H1 (cell line): ENCODE measurements around the gene STARD13. TPM values are rescaled to one million over a fixed set of nuclear protein-coding genes. Genes with fewer than 3 reads are reported as not detected.

ENCODE experiments used
- CTCF ChIA-PET: fragments of 300-600 bp; sonication (Branson Sonifier 250); formaldehyde crosslinking; loops from one replicate; lab custom pipeline; 2021; ENCODE audit not compliant: partially characterized antibody; lab: Charles Lee
- POLR2A ChIA-PET: fragments of 300-600 bp; sonication (Branson Sonifier 250); formaldehyde crosslinking; loops from one replicate; lab custom pipeline; 2021; ENCODE audit warnings: inconsistent platforms; ENCODE audit not compliant: partially characterized antibody; lab: Charles Lee
- DNase-seq, 2 experiments: peaks; one replicate each; pipeline versions ENCODE4 v3.0.0 to v3.0.0-alpha.2; 2010 to 2022; ENCODE audit warnings: low spot score in 2 of 2, low read depth in 1 of 2, mixed read lengths in 1 of 2
- FAIRE-seq: peaks from 2 replicates; lab custom pipeline; 2011; peaks lifted over from hg19 to GRCh38; lab: Jason Lieb, UNC
- H2AFZ ChIP-seq: 2 replicates; pipeline ENCODE4 v1.8.1; 2012; ENCODE audit warnings: low read length, inconsistent platforms
- H2AK5ac ChIP-seq: 2 replicates; pipeline ENCODE4 v1.6.1; 2013; ENCODE audit warnings: low read depth, low read length
- H2BK120ac ChIP-seq: replicated peaks from 2 replicates; pipeline ENCODE3; 2013; ENCODE audit warnings: low read depth, low read length, inconsistent platforms
- H2BK12ac ChIP-seq: 2 replicates; pipeline ENCODE4 v1.6.1; 2013; ENCODE audit warnings: low read depth, low read length
- H2BK15ac ChIP-seq: 2 replicates; pipeline ENCODE4 v1.6.1; 2013; ENCODE audit warnings: low read length
- H2BK20ac ChIP-seq: 2 replicates; pipeline ENCODE4 v1.6.1; 2013; ENCODE audit warnings: low read length
- H2BK5ac ChIP-seq: 2 replicates; pipeline ENCODE4 v1.6.1; 2013; ENCODE audit warnings: low read depth, low read length
- H3K14ac ChIP-seq: 2 replicates; pipeline ENCODE4 v1.6.1; 2013; ENCODE audit warnings: inconsistent platforms; ENCODE audit not compliant: insufficient read length
- H3K18ac ChIP-seq: 2 replicates; pipeline ENCODE4 v1.6.1; 2013; ENCODE audit warnings: low read length; ENCODE audit errors: extremely low read depth
- H3K23ac ChIP-seq: 2 replicates; pipeline ENCODE4 v1.6.1; 2013; ENCODE audit warnings: inconsistent platforms; ENCODE audit not compliant: insufficient read length
- H3K23me2 ChIP-seq: 2 replicates; pipeline ENCODE4 v1.6.1; 2013; ENCODE audit warnings: low read depth, low read length
- H3K27ac ChIP-seq: 2 replicates; pipeline ENCODE4 v1.6.1; 2011; ENCODE audit warnings: low read depth, low read length, inconsistent platforms
- H3K27me3 ChIP-seq, 4 experiments: replicated peaks in 1 of 4; 1 replicate in 1 of 4; 2 replicates in 3 of 4; pipeline versions ENCODE4 v1.6.1 to v1.8.1; 2011 to 2013; ENCODE audit warnings: low read length in 3 of 4, mild to moderate bottlenecking in 3 of 4, inconsistent platforms in 2 of 4, mixed read lengths in 2 of 4, moderate library complexity in 1 of 4; ENCODE audit not compliant: control insufficient read depth in 3 of 4, insufficient read depth in 3 of 4; ENCODE audit errors: extremely low read depth in 1 of 4
- H3K36me3 ChIP-seq, 4 experiments: 2 replicates each; pipeline versions ENCODE4 v1.6.1 to v1.8.1; 2011 to 2013; ENCODE audit warnings: mild to moderate bottlenecking in 4 of 4, low read length in 3 of 4, moderate library complexity in 2 of 4, control low read depth in 1 of 4, inconsistent platforms in 1 of 4; ENCODE audit not compliant: insufficient read depth in 4 of 4, control insufficient read depth in 2 of 4
- H3K4ac ChIP-seq: replicated peaks from 2 replicates; pipeline ENCODE3; 2013; ENCODE audit warnings: low read length, low read depth, mixed read lengths, inconsistent platforms; ENCODE audit not compliant: insufficient read length
- H3K4me1 ChIP-seq, 4 experiments: replicated peaks in 1 of 4; 1 replicate in 1 of 4; 2 replicates in 3 of 4; pipeline versions ENCODE4 v1.6.1 to v1.8.1; 2011 to 2013; ENCODE audit warnings: low read length in 3 of 4, inconsistent platforms in 2 of 4, mixed read lengths in 1 of 4; ENCODE audit not compliant: insufficient read depth in 4 of 4, control insufficient read depth in 3 of 4
- H3K4me2 ChIP-seq, 2 experiments: 2 replicates each; pipeline versions ENCODE4 v1.6.1 to v1.8.1; 2011 to 2013; ENCODE audit warnings: low read depth in 2 of 2, low read length in 2 of 2, control low read depth in 1 of 2, inconsistent platforms in 1 of 2, mild to moderate bottlenecking in 1 of 2; ENCODE audit not compliant: insufficient read depth in 1 of 2
- H3K4me3 ChIP-seq, 4 experiments: fragments of 200-600, 300-600 bp in 1 of 4; sonication (generic), shearing (Covaris generic), sonication (Bioruptor Twin) in 1 of 4; 2 replicates each; pipeline versions ENCODE4 v1.5.1 to v1.8.1; 2011 to 2016; ENCODE audit warnings: low read length in 4 of 4, low read depth in 3 of 4, control low read depth in 2 of 4, inconsistent platforms in 2 of 4, mild to moderate bottlenecking in 2 of 4, mixed read lengths in 1 of 4, moderate library complexity in 1 of 4; ENCODE audit not compliant: insufficient read depth in 2 of 4; ENCODE audit errors: extremely low read depth in 1 of 4
- H3K56ac ChIP-seq: replicated peaks from 2 replicates; pipeline ENCODE3; 2013; ENCODE audit warnings: low read depth, mild to moderate bottlenecking, mixed read lengths, low read length, inconsistent platforms; ENCODE audit not compliant: insufficient read length
- H3K79me1 ChIP-seq: 2 replicates; pipeline ENCODE4 v1.6.1; 2013; ENCODE audit warnings: low read depth, low read length, control low read depth
- H3K79me2 ChIP-seq, 2 experiments: 2 replicates each; pipeline versions ENCODE4 v1.6.1 to v1.8.1; 2012 to 2013; ENCODE audit warnings: low read length in 2 of 2, mild to moderate bottlenecking in 2 of 2, inconsistent platforms in 1 of 2; ENCODE audit not compliant: insufficient read depth in 2 of 2, control insufficient read depth in 1 of 2
- H3K9ac ChIP-seq, 4 experiments: replicated peaks in 1 of 4; 1 replicate in 1 of 4; 2 replicates in 3 of 4; pipeline versions ENCODE4 v1.6.1 to v1.8.1; 2011 to 2013; ENCODE audit warnings: low read depth in 3 of 4, low read length in 3 of 4, control low read depth in 2 of 4, mild to moderate bottlenecking in 2 of 4, moderate library complexity in 2 of 4, inconsistent platforms in 1 of 4; ENCODE audit errors: extremely low read depth in 1 of 4
- H3K9me3 ChIP-seq, 2 experiments: 2 replicates each; pipeline versions ENCODE4 v1.6.1 to v1.8.1; 2012 to 2013; ENCODE audit warnings: mild to moderate bottlenecking in 2 of 2, moderate library complexity in 2 of 2, control low read depth in 1 of 2, inconsistent platforms in 1 of 2, low read depth in 1 of 2, low read length in 1 of 2, mixed read lengths in 1 of 2; ENCODE audit not compliant: insufficient read depth in 2 of 2
- H4K20me1 ChIP-seq, 2 experiments: replicated peaks in 1 of 2; 2 replicates each; pipeline versions ENCODE3 to v1.8.1; 2011 to 2013; ENCODE audit warnings: inconsistent platforms in 2 of 2, low read length in 2 of 2, mild to moderate bottlenecking in 1 of 2; ENCODE audit not compliant: insufficient read depth in 2 of 2, control insufficient read depth in 1 of 2
- H4K5ac ChIP-seq: 2 replicates; pipeline ENCODE4 v1.6.1; 2013; ENCODE audit warnings: low read length, low read depth, mixed read lengths, inconsistent platforms; ENCODE audit not compliant: insufficient read length
- H4K8ac ChIP-seq: 2 replicates; pipeline ENCODE4 v1.8.0; 2013; ENCODE audit warnings: mild to moderate bottlenecking, moderate library complexity, low read length, inconsistent platforms; ENCODE audit not compliant: insufficient read depth; ENCODE audit errors: extremely low read depth
- H4K91ac ChIP-seq: replicated peaks from 2 replicates; pipeline ENCODE3; 2013; ENCODE audit warnings: low read length, mixed read lengths, inconsistent platforms; ENCODE audit not compliant: insufficient read length
- RFX5 ChIP-seq: IDR thresholded peaks from 2 replicates; pipeline ENCODE4 v1.6.1; 2011; ENCODE audit warnings: low read depth, low read length, improper control_type of control experiment, borderline replicate concordance
- WGBS, 2 experiments: shearing (Covaris generic) in 1 of 2; methylation state at CpG; one replicate each; pipeline versions ENCODE4 v1.1.6 to v1.1.7; 2013 to 2015; ENCODE audit warnings: low lambda C conversion rate in 2 of 2, mixed read lengths in 2 of 2, inconsistent platforms in 1 of 2, low coverage in 1 of 2, missing lambda C conversion rate in 1 of 2; ENCODE audit not compliant: insufficient replicate concordance in 2 of 2, insufficient coverage in 1 of 2, insufficient read length in 1 of 2; ENCODE audit errors: extremely low coverage in 1 of 2, missing lambda C conversion rate in 1 of 2; 5-methylcytosine and 5-hydroxymethylcytosine counted together
- polyA plus RNA-seq, 7 experiments: library from polyadenylated mRNA; depleted of rRNA in 3 of 7; stranded (reverse) in 5 of 7; unstranded in 2 of 7; fragments of >200 nt in 5 of 7; fragments of 200-250 nt in 2 of 7; gene quantifications; 1 replicate in 5 of 7; 2 replicates in 1 of 7; 4 replicates in 1 of 7; pipeline versions ENCODE4 v1.2.1 to v1.2.3, GENCODE V29; 2011 to 2013; ENCODE audit warnings: missing spikeins in 2 of 7, mixed read lengths in 2 of 7
- total RNA-seq: library from RNA; stranded (reverse); fragmentation: NEBNext Ultra II Directional; extraction: Animal tissue kit (Norgen Biotek cat#: 25700); gene quantifications from 2 replicates; pipeline ENCODE4 v1.2.1, GENCODE V29; 2021

Gene STARD13
- total and polyA plus RNA-seq, 2 of the 8 experiments (the other 6 are each of a cell fraction or from before 2014, with no cell fraction given), result 0.82 to 2.9 TPM

DNA sequence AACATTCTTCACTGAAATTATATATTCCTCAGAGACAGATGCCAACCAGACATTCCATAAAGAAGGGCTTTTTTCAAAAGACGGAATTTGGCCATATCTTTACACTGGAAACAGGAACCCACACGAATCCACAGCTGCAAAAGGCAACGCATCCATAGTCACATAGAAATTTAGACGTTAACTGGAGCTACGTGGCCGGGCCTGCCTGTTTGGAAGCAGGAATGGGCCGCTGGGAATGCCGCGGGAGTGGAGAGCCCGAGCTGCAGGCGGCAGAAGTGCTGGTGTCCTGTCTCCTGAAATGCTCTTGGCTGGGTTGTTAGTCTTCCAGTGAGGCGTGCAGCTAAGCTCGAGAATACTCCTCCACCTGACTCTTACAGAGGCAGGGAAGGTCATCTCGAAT is 147.1 kb downstream of the STARD13 start:
- no peak overlapping the region for H4K8ac ChIP-seq
- FAIRE-seq (no peak), DNase-seq (no peak)
- no peaks in the 10 kb centered on the region for H3K9me3 ChIP-seq
- no peak overlapping the region for H3K18ac ChIP-seq
- H3K79me1 ChIP-seq, result no peaks in the 10 kb centered on the region
- no peak for TF ChIP-seq RFX5
- no peak overlapping the region for H4K5ac ChIP-seq
- H3K4me2 ChIP-seq, result no peak overlapping the region
- no peak overlapping the region for H3K4me3 ChIP-seq
- no peak overlapping the region for H2AFZ ChIP-seq
- H2BK20ac ChIP-seq, result no peak overlapping the region
- H3K14ac ChIP-seq, result no peak overlapping the region
- H3K4me1 ChIP-seq, result no peaks in the 10 kb centered on the region
- H3K23ac ChIP-seq, result no peak overlapping the region
- H3K36me3 ChIP-seq, result no peaks in the 10 kb centered on the region
- no peak overlapping the region for H2AK5ac ChIP-seq
- no peak overlapping the region for H2BK5ac ChIP-seq
- H2BK15ac ChIP-seq, result no peak overlapping the region
- CTCF ChIA-PET, result no interaction called here
- no peak overlapping the region for H3K56ac ChIP-seq
- H4K91ac ChIP-seq, result no peak overlapping the region
- no peak overlapping the region for H2BK120ac ChIP-seq
- H3K9ac ChIP-seq, result no peak overlapping the region
- no peaks in the 10 kb centered on the region for H3K27me3 ChIP-seq
- no peak overlapping the region for H3K4ac ChIP-seq
- no peaks in the 10 kb centered on the region for H3K79me2 ChIP-seq
- no peaks in the 10 kb centered on the region for H3K23me2 ChIP-seq
- no peak overlapping the region for H2BK12ac ChIP-seq
- H4K20me1 ChIP-seq, result no peaks in the 10 kb centered on the region
- WGBS, 2 experiments, result 90% methylated on average over 14 of the region's 14 CpGs; no CpG with 5 or more reads in 1 of the 2 experiments
- POLR2A ChIA-PET, result no interaction called here
- no peak overlapping the region for H3K27ac ChIP-seq
